GM12801 (cell line): Measurements from ENCODE around the gene ASB4.

ENCODE experiments used
- CTCF ChIP-seq: IDR thresholded peaks from one replicate; pipeline ENCODE4 v1.5.1; 2011; ENCODE audit warnings: control low read depth; ENCODE audit not compliant: insufficient read length; ENCODE audit errors: extremely low read depth

The ASB4 gene

GRCh38 chr7:95579318-95579717 is 93.6 kb downstream of the ASB4 start:
- no peak for TF ChIP-seq CTCF

- no peak for TF ChIP-seq CTCF
Observed at GRCh38 chr7:95581467-95581866, 95.7 kb downstream of the ASB4 start.

- no peak for TF ChIP-seq CTCF
Observed at GRCh38 chr7:95582578-95583293, 97.0 kb downstream of the ASB4 start.

GRCh38 chr7:95583834-95584621 is 98.3 kb downstream of the ASB4 start:
- no peak for TF ChIP-seq CTCF

- no peak for TF ChIP-seq CTCF
Observed at GRCh38 chr7:95584769-95585425, 99.2 kb downstream of the ASB4 start.

- no peak for TF ChIP-seq CTCF
Observed at GRCh38 chr7:95585426-95585789, 99.7 kb downstream of the ASB4 start.

GRCh38 chr7:95586951-95587301 is 101.2 kb downstream of the ASB4 start:
- no peak for TF ChIP-seq CTCF
